AG04450 (cell line): ENCODE measurements around the gene ZAR1L. TPM values are rescaled to one million over a fixed set of nuclear protein-coding genes. Genes with fewer than 3 reads are reported as not detected.
A peak's percentile ranks its signal among the peaks of the same experiment; 100 is the strongest.

Source experiments
- CTCF ChIA-PET: fragments of 300-600, 350-600 bp; formaldehyde crosslinking; extraction: SDS; loops from one replicate; lab custom pipeline; 2022; ENCODE audit warnings: antibody characterized with exemption, inconsistent platforms; lab: Charles Lee
- POLR2A ChIA-PET: fragments of 350-600 bp; formaldehyde crosslinking; extraction: SDS; loops from one replicate; lab custom pipeline; 2021; ENCODE audit warnings: antibody characterized with exemption, inconsistent platforms; lab: Yijun Ruan, JAX
- DNase-seq: peaks from one replicate; pipeline ENCODE4 v3.0.0-alpha.2; 2011; ENCODE audit warnings: low read depth, low spot score
- H3K27ac ChIP-seq: one replicate; pipeline ENCODE4 v1.5.1; 2012; ENCODE audit warnings: low read depth, low read length, control low read depth
- H3K27me3 ChIP-seq: one replicate; pipeline ENCODE4 v1.6.0; 2012; ENCODE audit warnings: low read length; ENCODE audit not compliant: control insufficient read depth, insufficient read depth
- H3K4me3 ChIP-seq: 2 replicates; pipeline ENCODE4 v1.5.1; 2011; ENCODE audit warnings: mild to moderate bottlenecking, low read depth, low read length, control low read depth
- H3K9me3 ChIP-seq: 2 replicates; pipeline ENCODE4 v1.5.1; 2012; ENCODE audit warnings: low read length; ENCODE audit not compliant: control insufficient read depth, insufficient read depth
- CTCF ChIP-seq: IDR thresholded peaks from 2 replicates; pipeline ENCODE4 v1.5.1; 2011; ENCODE audit warnings: low read depth, low read length, control low read depth, inconsistent platforms
- polyA plus RNA-seq: library from polyadenylated mRNA; depleted of rRNA; stranded (reverse); fragments of >200 nt; gene quantifications from 2 replicates; pipeline ENCODE4 v1.2.3, GENCODE V29; 2011

The ZAR1L gene
- polyA plus RNA-seq, 1 experiment = not detected

- POLR2A ChIA-PET = interaction anchor here (1.2 kb wide), 1 partner anchor 102 kb away, joined by 6 read pairs; no protein-coding TSS in a partner anchor
- no peaks in the 10 kb centered on the region; the same call in 1 of the 2 replicates for H3K9me3 ChIP-seq
- H3K27me3 ChIP-seq = no peaks in the 10 kb centered on the region
- CTCF ChIA-PET = interaction anchor here (0.8 to 2.6 kb wide), 6 partner anchors 68 to 1228 kb away, joined by 3 to 12 read pairs (median 4); no protein-coding TSS in a partner anchor
- TF ChIP-seq CTCF = no peak
- H3K4me3 ChIP-seq = peak overlapping the region; percentile 82
- peak overlapping the region; percentile 96 for H3K27ac ChIP-seq
- DNase-seq = no peak
Measured at GRCh38 chr13:32314271-32315237, 609 bp downstream of the ZAR1L start.

- DNase-seq = no peak
- Histone ChIP-seq H3K4me3 (no peak overlapping the region), H3K9me3 (no peaks in the 10 kb centered on the region; the same call in 1 of the 2 replicates), H3K27me3 (no peaks in the 10 kb centered on the region), H3K27ac (no peak overlapping the region)
- ChIA-PET CTCF (interaction anchor here (0.6 to 2.5 kb wide), 7 partner anchors 9 to 402 kb away, joined by 3 to 18 read pairs (median 3); no protein-coding TSS in a partner anchor), POLR2A (no interaction called here)
- TF ChIP-seq CTCF = no peak
Measured at GRCh38 chr13:32311188-32311897, 3.8 kb downstream of the ZAR1L start.

DNA sequence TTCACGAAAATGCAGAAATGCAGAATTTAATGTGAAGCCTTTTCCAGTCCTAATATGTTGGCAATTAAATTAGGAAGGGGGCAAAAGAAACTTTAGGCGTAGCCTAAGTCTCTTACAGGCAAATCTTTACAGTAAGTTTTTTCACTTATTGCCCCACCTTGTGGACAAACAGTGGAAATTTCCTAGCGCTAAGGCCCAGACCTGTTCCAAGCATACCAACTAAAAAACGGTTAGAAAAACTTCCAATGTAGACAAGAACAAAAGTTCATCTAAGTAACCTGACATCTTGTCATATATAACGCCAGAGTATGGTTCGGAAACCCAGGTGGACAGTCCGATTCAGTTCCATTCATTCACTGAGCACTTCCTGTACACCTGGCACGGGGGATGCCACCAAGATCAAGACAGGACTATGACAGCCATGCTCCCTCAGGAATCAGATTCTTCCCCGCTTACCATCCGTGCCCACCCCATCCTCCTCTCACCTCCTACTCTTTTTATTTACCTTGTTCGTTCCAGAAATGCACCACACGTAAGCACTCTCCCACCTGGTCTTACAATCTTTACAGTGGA is 4.9 kb downstream of the ZAR1L start:
- TF ChIP-seq CTCF = peak; percentile 71
- no peak overlapping the region for H3K27ac ChIP-seq
- H3K27me3 ChIP-seq = no peaks in the 10 kb centered on the region
- ChIA-PET CTCF (interaction anchor here (0.8 to 1.0 kb wide), 2 partner anchors 8 to 400 kb away, joined by 3 to 18 read pairs; no protein-coding TSS in a partner anchor), POLR2A (no interaction called here)
- no peak overlapping the region for H3K4me3 ChIP-seq
- no peaks in the 10 kb centered on the region; the same call in 1 of the 2 replicates for H3K9me3 ChIP-seq
- DNase-seq = peak; percentile 41

DNA sequence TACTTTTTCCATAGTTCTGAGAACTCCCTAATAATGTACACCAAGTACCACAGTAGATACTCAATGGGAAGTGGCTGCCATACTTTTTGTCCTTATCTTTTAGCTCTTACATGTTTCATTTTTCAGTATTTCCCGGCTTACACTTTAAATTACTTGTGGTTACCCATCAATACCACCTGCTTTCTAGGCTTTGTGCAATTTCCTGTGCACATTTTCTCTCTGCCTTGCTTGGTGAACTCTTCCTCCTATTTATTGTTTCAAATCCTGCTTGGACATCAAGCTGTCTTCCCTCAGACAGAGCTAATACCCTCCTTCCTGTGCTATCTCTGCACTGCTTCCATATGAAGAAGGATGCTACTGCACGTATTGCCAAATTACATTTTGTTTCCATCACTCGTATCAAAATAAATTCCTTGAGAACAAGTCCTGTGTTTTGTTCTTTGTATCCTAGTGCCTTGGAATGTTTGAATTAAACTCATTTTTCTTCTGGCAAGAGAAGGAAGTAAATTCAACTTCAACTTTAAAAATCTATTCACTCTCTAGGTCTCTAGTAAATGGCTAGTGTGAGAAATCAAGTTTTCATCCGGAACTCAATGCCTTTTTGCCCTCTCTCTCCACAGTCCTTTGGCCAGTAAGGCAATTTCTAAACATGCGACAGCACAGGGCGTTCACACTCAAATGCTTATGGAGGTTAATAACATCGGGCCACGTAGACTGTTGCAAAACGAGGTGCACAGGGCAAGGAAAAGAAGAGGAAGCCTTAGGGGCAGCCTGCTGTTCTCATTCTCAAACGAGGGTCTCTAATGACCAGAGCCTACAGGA is 5.6 kb downstream of the ZAR1L start:
- no peak overlapping the region for H3K4me3 ChIP-seq
- no peak for TF ChIP-seq CTCF
- no peaks in the 10 kb centered on the region; the same call in 1 of the 2 replicates for H3K9me3 ChIP-seq
- ChIA-PET POLR2A (no interaction called here), CTCF (interaction anchor here (0.6 to 2.3 kb wide), 4 partner anchors 63 to 400 kb away, joined by 3 to 15 read pairs (median 8); no protein-coding TSS in a partner anchor)
- no peak for DNase-seq
- H3K27me3 ChIP-seq = no peaks in the 10 kb centered on the region
- no peak overlapping the region for H3K27ac ChIP-seq
